OCI-LY7 (cell line): ENCODE measurements around the gene FAM9C. TPM values are rescaled to one million over a fixed set of nuclear protein-coding genes. Genes with fewer than 3 reads are reported as not detected.

ENCODE experiments used
- BruUV-seq: library from RNA; stranded (reverse); fragments of 400-500 nt; replicated peaks from 2 replicates; lab custom pipeline; 2021; lab: Mats Ljungman, UMichigan
- CTCF ChIA-PET: fragments of 300-600 bp; sonication (Branson Sonifier 250); formaldehyde crosslinking; loops from one replicate; lab custom pipeline; 2022; ENCODE audit warnings: antibody characterized with exemption; ENCODE audit not compliant: unreplicated experiment; lab: Charles Lee
- POLR2A ChIA-PET: fragments of 300-600 bp; sonication (Branson Sonifier 250); formaldehyde crosslinking; loops from one replicate; lab custom pipeline; 2022; ENCODE audit warnings: antibody characterized with exemption; lab: Charles Lee
- DNase-seq: peaks from one replicate; pipeline ENCODE4 v3.0.0-alpha.2; 2015; ENCODE audit warnings: low spot score
- H2AFZ ChIP-seq: fragments of 200-600 bp; sonication (generic), shearing (Covaris generic); 2 replicates; pipeline ENCODE4 v1.6.1; 2014; ENCODE audit warnings: mild to moderate bottlenecking, antibody characterized with exemption, low read length, moderate library complexity
- H3K27ac ChIP-seq: fragments of 200-600 bp; sonication (generic); 2 replicates; pipeline ENCODE4 v1.5.1; 2014; ENCODE audit warnings: mixed run types, low read depth, mild to moderate bottlenecking, moderate library complexity, low read length, inconsistent platforms; ENCODE audit not compliant: poor library complexity, severe bottlenecking
- H3K36me3 ChIP-seq: fragments of 200-600 bp; sonication (generic); 2 replicates; pipeline ENCODE4 v1.6.1; 2014; ENCODE audit warnings: mild to moderate bottlenecking, antibody characterized with exemption, low read length, moderate library complexity, mixed read lengths; ENCODE audit not compliant: insufficient read depth
- H3K4me1 ChIP-seq: fragments of 200-600 bp; sonication (generic); 2 replicates; pipeline ENCODE4 v1.5.1; 2014; ENCODE audit warnings: mild to moderate bottlenecking, low read length; ENCODE audit not compliant: insufficient read depth, poor library complexity, severe bottlenecking
- H3K4me2 ChIP-seq: fragments of 200-600 bp; sonication (generic); 2 replicates; pipeline ENCODE4 v1.6.1; 2014; ENCODE audit warnings: mild to moderate bottlenecking, low read length
- H3K4me3 ChIP-seq: fragments of 200-600 bp; sonication (generic); 2 replicates; pipeline ENCODE4 v1.5.1; 2014; ENCODE audit warnings: mild to moderate bottlenecking, low read depth, low read length; ENCODE audit not compliant: poor library complexity, severe bottlenecking
- H3K79me2 ChIP-seq: fragments of 200-600 bp; sonication (generic); 2 replicates; pipeline ENCODE4 v1.6.1; 2016; ENCODE audit warnings: low read depth, mild to moderate bottlenecking, low read length, moderate library complexity, mixed read lengths; ENCODE audit not compliant: insufficient read depth
- H3K9me2 ChIP-seq: fragments of 200-600 bp; sonication (generic); 2 replicates; pipeline ENCODE4 v1.6.1; 2016; ENCODE audit warnings: mild to moderate bottlenecking, low read length, mixed read lengths; ENCODE audit not compliant: insufficient read depth
- H3K9me3 ChIP-seq: fragments of 200-600 bp; sonication (generic); 2 replicates; pipeline ENCODE4 v1.6.1; 2014; ENCODE audit warnings: mild to moderate bottlenecking, mixed run types, low read length, mixed read lengths
- H4K20me1 ChIP-seq: fragments of 200-600 bp; sonication (generic); 2 replicates; pipeline ENCODE4 v1.6.1; 2014; ENCODE audit warnings: mild to moderate bottlenecking, antibody characterized with exemption, low read length, moderate library complexity, mixed read lengths; ENCODE audit not compliant: insufficient read depth
- CTCF ChIP-seq: fragments of 200-600 bp; sonication (generic); conservative IDR thresholded peaks from 2 replicates; pipeline ENCODE4 v1.5.1; 2014; ENCODE audit warnings: mild to moderate bottlenecking, antibody characterized with exemption, low read length, moderate library complexity, mixed read lengths
- EZH2phosphoT487 ChIP-seq: fragments of 200-600 bp; sonication (generic); IDR thresholded peaks from 2 replicates; pipeline ENCODE4 v1.6.1; 2018; ENCODE audit warnings: low read depth, borderline replicate concordance, mild to moderate bottlenecking, mixed run types, antibody characterized with exemption, low read length, moderate library complexity, mixed read lengths
- intact Hi-C: fragments of 100-400 bp; cut with micrococcal nuclease; formaldehyde crosslinking; loops from one replicate; pipeline ENCODE4 v1.10.0; 2022; ENCODE audit not compliant: unreplicated experiment
- total RNA-seq, 2 experiments: library from RNA; depleted of rRNA in 1 of 2; stranded (reverse); fragments of >200 nt in 1 of 2; shearing (Covaris generic) in 1 of 2; gene quantifications; 2 replicates each; pipeline ENCODE4 v1.2.3, GENCODE V29; 2014 to 2022

The FAM9C gene
- total RNA-seq, 2 experiments from 2014 or later: not detected

GRCh38 chrX:13068651-13069050, 24.2 kb upstream of the FAM9C start:
- DNase-seq: no peak

DNA sequence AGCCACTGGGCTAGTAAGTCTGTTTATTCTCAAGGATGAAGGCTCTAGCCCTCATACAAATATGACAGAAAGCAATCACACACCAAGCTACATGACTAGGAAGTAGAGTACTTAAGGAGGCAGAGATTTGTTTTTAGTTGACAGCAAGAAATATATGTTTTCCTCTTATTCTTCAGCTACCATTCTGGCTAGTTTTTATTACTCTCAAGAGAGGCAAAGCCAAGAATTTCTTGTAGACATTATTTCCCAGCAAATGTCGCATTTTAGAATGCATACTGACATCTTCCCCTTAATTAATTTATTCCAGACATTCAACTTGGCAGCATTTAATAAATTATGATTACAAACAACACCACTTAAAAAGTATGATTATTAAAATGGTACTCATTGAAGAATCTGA, 23.4 kb upstream of the FAM9C start:
- no peak overlapping the region for H3K4me3 ChIP-seq
- POLR2A ChIA-PET: interaction anchor here (1.0 to 1.4 kb wide), 2 partner anchors 23 to 25 kb away, joined by 3 read pairs; no protein-coding TSS in a partner anchor

More at GRCh38 chrX:13068651-13069050, 24.2 kb upstream of the FAM9C start:
- no TSS peak for BruUV-seq
- no peaks in the 10 kb centered on the region for H3K9me3 ChIP-seq
- H3K79me2 ChIP-seq: no peaks in the 10 kb centered on the region
- H3K4me1 ChIP-seq: peaks cover 4% of the 10 kb centered on the region
- no peak overlapping the region for H2AFZ ChIP-seq
- ChIA-PET POLR2A (interaction anchor here (0.6 to 1.0 kb wide), 2 partner anchors 26 to 233 kb away, joined by 3 read pairs; no protein-coding TSS in a partner anchor), CTCF (no interaction called here)
- H3K4me2 ChIP-seq: no peak overlapping the region
- no peak overlapping the region for H3K4me3 ChIP-seq
- no peaks in the 10 kb centered on the region for H3K9me2 ChIP-seq
- no peaks in the 10 kb centered on the region for H4K20me1 ChIP-seq
- no peaks in the 10 kb centered on the region for H3K36me3 ChIP-seq
- intact Hi-C loops: no loop called here
- TF ChIP-seq EZH2phosphoT487 (no peak), CTCF (no peak)
- H3K27ac ChIP-seq: no peak overlapping the region

More for the DNA sequence above, 23.4 kb upstream of the FAM9C start:
- intact Hi-C loops: no loop called here
- H3K9me3 ChIP-seq: no peaks in the 10 kb centered on the region
- no peaks in the 10 kb centered on the region for H3K4me1 ChIP-seq
- no peak overlapping the region for H2AFZ ChIP-seq
- H3K27ac ChIP-seq: no peak overlapping the region
- CTCF ChIA-PET: no interaction called here
- TF ChIP-seq EZH2phosphoT487: no peak
- TF ChIP-seq CTCF: no peak
- no TSS peak for BruUV-seq
- H3K79me2 ChIP-seq: no peaks in the 10 kb centered on the region
- no peak for DNase-seq
- H3K36me3 ChIP-seq: no peaks in the 10 kb centered on the region
- no peak overlapping the region for H3K4me2 ChIP-seq
- no peaks in the 10 kb centered on the region for H3K9me2 ChIP-seq
- H4K20me1 ChIP-seq: no peaks in the 10 kb centered on the region
